ENCODE results near the gene UPK1B. TPM values are rescaled to one million over a fixed set of nuclear protein-coding genes. Genes with fewer than 3 reads are reported as not detected.

The UPK1B gene
- total RNA-seq, 1 experiment from 2014 or later, result 1.0 TPM

DNA sequence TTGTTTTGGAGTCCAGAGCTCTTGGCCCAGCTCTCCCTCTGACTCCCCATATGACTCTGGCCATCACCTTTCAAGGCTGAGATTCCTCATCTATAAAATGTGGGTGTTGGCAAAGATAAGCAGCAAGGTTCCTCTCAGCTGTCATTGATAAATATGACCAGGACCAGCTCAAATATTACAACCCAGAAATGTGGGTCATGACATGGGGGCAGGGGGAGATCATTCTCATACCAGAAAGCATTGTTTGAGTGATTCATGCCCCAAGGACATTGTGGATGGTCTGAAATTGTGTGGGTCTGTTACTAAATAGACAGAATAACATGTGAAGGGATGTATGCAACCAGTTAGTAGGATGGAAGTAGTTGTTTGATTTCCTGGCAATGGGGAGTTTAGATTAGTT, 13.9 kb downstream of the UPK1B start:
- Histone ChIP-seq H2AFZ (ENCODE audit: low read length) (no peak overlapping the region), H3K23me2 (ENCODE audit: insufficient read length, low read depth, low read length, poor library complexity, severe bottlenecking) (no peaks in the 10 kb centered on the region), H3K79me1 (ENCODE audit: insufficient read depth, low read depth, low read length, poor library complexity, severe bottlenecking) (no peaks in the 10 kb centered on the region), H2BK15ac (ENCODE audit: low read depth, low read length) (no peak overlapping the region), H2BK12ac (ENCODE audit: insufficient read length, low read depth, low read length) (no peak overlapping the region), H3K18ac (ENCODE audit: insufficient read length, low read depth, low read length) (no peak overlapping the region), H3K9me3 (ENCODE audit: control insufficient read depth, low read depth, low read length) (no peaks in the 10 kb centered on the region), H3K56ac (ENCODE audit: insufficient read length, low read depth, low read length) (no peak overlapping the region), H3K4me1 (ENCODE audit: insufficient read depth, low read length) (no peaks in the 10 kb centered on the region), H2BK20ac (ENCODE audit: low read depth, low read length, poor library complexity, severe bottlenecking) (no peak overlapping the region), H3K14ac (ENCODE audit: insufficient read depth, low read length) (no peak overlapping the region), H2AK5ac (ENCODE audit: insufficient read length, low read length) (no peak overlapping the region), H4K20me1 (ENCODE audit: control insufficient read depth, insufficient read depth, insufficient read length) (no peaks in the 10 kb centered on the region), H2BK120ac (ENCODE audit: low read depth, low read length, poor library complexity, severe bottlenecking) (no peak overlapping the region), H3K23ac (ENCODE audit: insufficient read length, low read depth, low read length) (no peak overlapping the region), H3T11ph (ENCODE audit: low read length) (no peak overlapping the region), H3K9ac (ENCODE audit: extremely low read depth, insufficient read length, low read length) (no peak overlapping the region), H4K8ac (replicated peaks; ENCODE audit: insufficient read length, low read depth, low read length) (no peak overlapping the region), H3K27ac (ENCODE audit: insufficient read length, low read depth, low read length) (no peak overlapping the region), H3K79me2 (ENCODE audit: insufficient read depth, low read length) (no peaks in the 10 kb centered on the region), H4K5ac (ENCODE audit: insufficient read length, low read depth, low read length) (no peak overlapping the region), H3K4ac (ENCODE audit: low read depth, low read length) (no peak overlapping the region), H4K91ac (ENCODE audit: insufficient read length, low read depth, low read length) (no peak overlapping the region), H3K27me3 (ENCODE audit: insufficient read depth, low read length) (no peaks in the 10 kb centered on the region), H2BK5ac (ENCODE audit: insufficient read length, low read length) (no peak overlapping the region), H3K4me2 (ENCODE audit: insufficient read depth, insufficient read length, low read length) (no peak overlapping the region)
- Mint-ChIP-seq H3K4me3 (no peak overlapping the region), H3K27ac (no peak overlapping the region), H3K4me1 (peaks cover 0 to 4% of the 10 kb centered on the region in 2 experiments; a peak in 1 of 4 replicates), H3K9me3 (no peaks in the 10 kb centered on the region), H3K36me3 (ENCODE audit: insufficient read depth in 1 of 3, low read depth in 3 of 3) (no peaks in the 10 kb centered on the region), H3K27me3 (ENCODE audit: low read depth) (no peaks in the 10 kb centered on the region; the same call in 1 of the 2 replicates)
- no peak for DNase-seq
- TF ChIP-seq, protein P1, sequence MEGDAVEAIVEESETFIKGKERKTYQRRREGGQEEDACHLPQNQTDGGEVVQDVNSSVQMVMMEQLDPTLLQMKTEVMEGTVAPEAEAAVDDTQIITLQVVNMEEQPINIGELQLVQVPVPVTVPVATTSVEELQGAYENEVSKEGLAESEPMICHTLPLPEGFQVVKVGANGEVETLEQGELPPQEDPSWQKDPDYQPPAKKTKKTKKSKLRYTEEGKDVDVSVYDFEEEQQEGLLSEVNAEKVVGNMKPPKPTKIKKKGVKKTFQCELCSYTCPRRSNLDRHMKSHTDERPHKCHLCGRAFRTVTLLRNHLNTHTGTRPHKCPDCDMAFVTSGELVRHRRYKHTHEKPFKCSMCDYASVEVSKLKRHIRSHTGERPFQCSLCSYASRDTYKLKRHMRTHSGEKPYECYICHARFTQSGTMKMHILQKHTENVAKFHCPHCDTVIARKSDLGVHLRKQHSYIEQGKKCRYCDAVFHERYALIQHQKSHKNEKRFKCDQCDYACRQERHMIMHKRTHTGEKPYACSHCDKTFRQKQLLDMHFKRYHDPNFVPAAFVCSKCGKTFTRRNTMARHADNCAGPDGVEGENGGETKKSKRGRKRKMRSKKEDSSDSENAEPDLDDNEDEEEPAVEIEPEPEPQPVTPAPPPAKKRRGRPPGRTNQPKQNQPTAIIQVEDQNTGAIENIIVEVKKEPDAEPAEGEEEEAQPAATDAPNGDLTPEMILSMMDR (conservative IDR thresholded peaks at IDR 0.05), result no peak
